Loucy (cell line): Measurements from ENCODE around the gene RAB11FIP5.

Experiments
- CTCF ChIP-seq: fragments of 200-600 bp; sonication (generic); conservative IDR thresholded peaks from 2 replicates; pipeline ENCODE4 v1.5.1; 2014; ENCODE audit warnings: mild to moderate bottlenecking, antibody characterized with exemption, low read length
- EZH2phosphoT487 ChIP-seq: fragments of 200-600 bp; IDR thresholded peaks from 2 replicates; pipeline ENCODE4 v1.6.1; 2018; ENCODE audit warnings: antibody characterized with exemption, mild to moderate bottlenecking, moderate library complexity, borderline replicate concordance

DNA sequence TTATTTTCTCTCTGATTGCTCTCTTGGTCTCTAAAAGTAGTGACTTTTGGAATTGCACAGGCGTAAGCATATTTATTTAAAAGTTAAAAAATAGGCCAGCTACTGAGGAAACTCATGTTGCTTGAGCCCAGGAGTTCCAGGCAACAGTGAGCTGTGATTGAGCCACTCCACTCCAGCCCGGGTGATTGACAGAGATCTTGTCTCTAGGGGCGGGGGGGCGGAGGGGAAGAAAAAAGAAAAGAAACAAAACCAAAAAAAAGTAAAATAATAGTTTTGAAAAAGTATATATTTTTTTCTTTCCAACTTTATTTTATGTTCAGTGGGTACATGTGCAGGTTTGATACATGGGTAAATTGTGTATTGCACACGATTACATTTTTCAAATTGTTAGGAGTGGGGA lies 18.0 kb upstream of the RAB11FIP5 start:
- TF ChIP-seq CTCF (no peak), EZH2phosphoT487 (no peak)
